HEK293T (cell line): ENCODE results near the gene GNB5.

Source experiments
- ARNT ChIP-seq: fragments of 450-650 bp; IDR thresholded peaks from 2 replicates; pipeline ENCODE4 v1.6.1; 2017; ENCODE audit warnings: mild to moderate bottlenecking
- ELF4 ChIP-seq: fragments of 450-650 bp; IDR thresholded peaks from 2 replicates; pipeline ENCODE4 v1.6.1; 2017; ENCODE audit warnings: antibody characterized with exemption
- FOXA1 ChIP-seq: fragments of 450-650 bp; IDR thresholded peaks from 2 replicates; pipeline ENCODE4 v1.6.1; 2016; ENCODE audit warnings: mild to moderate bottlenecking
- FOXK2 ChIP-seq: fragments of 450-650 bp; IDR thresholded peaks from 2 replicates; pipeline ENCODE4 v1.6.1; 2016; ENCODE audit warnings: mild to moderate bottlenecking
- LEF1 ChIP-seq: fragments of 450-650 bp; IDR thresholded peaks from 2 replicates; pipeline ENCODE4 v1.6.1; 2017; ENCODE audit warnings: mild to moderate bottlenecking, borderline replicate concordance
- NFRKB ChIP-seq: fragments of 450-650 bp; IDR thresholded peaks from 2 replicates; pipeline ENCODE4 v1.6.1; 2016; ENCODE audit warnings: mild to moderate bottlenecking, moderate library complexity
- SP1 ChIP-seq: fragments of 450-650 bp; IDR thresholded peaks from 2 replicates; pipeline ENCODE4 v1.6.1; 2017
- SUZ12 ChIP-seq: fragments of 450-650 bp; IDR thresholded peaks from 2 replicates; pipeline ENCODE4 v1.6.1; 2016; ENCODE audit warnings: mild to moderate bottlenecking
- TARDBP ChIP-seq: fragments of 450-650 bp; IDR thresholded peaks from 2 replicates; pipeline ENCODE4 v1.6.1; 2016

DNA sequence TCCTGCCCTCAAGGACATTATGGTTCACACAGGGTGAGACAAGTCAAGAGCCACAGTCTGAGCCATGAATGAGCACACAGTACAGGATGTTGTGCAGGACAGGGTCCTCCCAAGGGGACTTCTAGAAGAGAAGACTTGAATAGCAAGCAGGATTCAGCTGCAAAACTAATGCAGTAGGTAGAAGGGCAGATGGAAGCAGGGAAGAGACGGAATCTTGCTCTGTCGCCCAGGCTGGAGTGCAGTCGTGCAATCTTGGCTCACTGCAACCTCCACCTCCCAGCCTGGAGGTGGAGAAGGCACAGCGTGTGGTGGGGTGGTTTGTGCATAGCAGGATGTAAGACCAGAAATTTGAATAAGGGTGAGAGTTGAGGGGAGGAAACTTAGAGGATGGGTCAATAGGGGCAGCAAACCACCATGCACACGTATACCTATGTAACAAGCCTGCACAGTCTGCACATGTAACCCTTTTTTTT, 86.6 kb downstream of the GNB5 start:
- TF ChIP-seq NFRKB (no peak), LEF1 (no peak), ARNT (no peak), SUZ12 (no peak), FOXA1 (no peak), FOXK2 (no peak), SP1 (no peak), TARDBP (no peak), ELF4 (no peak)
